A549 (cell line): ENCODE data around the gene ASIC5.

Source experiments
- CBX2 ChIP-seq: fragments of 200-600 bp; sonication (generic); IDR thresholded peaks from 2 replicates; pipeline ENCODE4 v1.6.1; 2016; ENCODE audit warnings: low read depth, mild to moderate bottlenecking, borderline replicate concordance
- EHMT2 ChIP-seq: fragments of 200-600 bp; sonication (generic); IDR thresholded peaks from 2 replicates; pipeline ENCODE4 v1.6.1; 2016; ENCODE audit warnings: antibody characterized with exemption, low read depth, mild to moderate bottlenecking, moderate library complexity
- FOSL2 ChIP-seq, 2 experiments: fragments of 450-650 bp in 1 of 2; fragments of >200 bp in 1 of 2; sonication (Bioruptor Twin) in 1 of 2; formaldehyde crosslinking; IDR thresholded peaks; 2 replicates each; pipeline versions ENCODE4 v1.5.0 to v1.6.1; 2016 to 2020; ENCODE audit warnings: mild to moderate bottlenecking in 1 of 2, moderate library complexity in 1 of 2
- FOXS1 ChIP-seq: fragments of 250-450 bp; sonication (Bioruptor Pico); IDR thresholded peaks from 2 replicates; pipeline ENCODE4 v1.5.0; 2020; ENCODE audit warnings: mild to moderate bottlenecking, moderate library complexity
- HDAC2 ChIP-seq: fragments of 200-600 bp; sonication (generic); IDR thresholded peaks from 2 replicates; pipeline ENCODE4 v1.6.1; 2016
- JUNB ChIP-seq: fragments of >200 bp; sonication (Bioruptor Twin); formaldehyde crosslinking; IDR thresholded peaks from 2 replicates; pipeline ENCODE4 v1.6.1; 2016
- KDM1A ChIP-seq: fragments of 200-600 bp; sonication (generic); IDR thresholded peaks from 2 replicates; pipeline ENCODE4 v1.6.1; 2016; ENCODE audit warnings: low read depth, mild to moderate bottlenecking
- NFE2L2 ChIP-seq: fragments of 150-350 bp; conservative IDR thresholded peaks from 2 replicates; pipeline ENCODE4 v1.6.1; 2014; ENCODE audit warnings: low read length
- POLR2A ChIP-seq: IDR thresholded peaks from 2 replicates; pipeline ENCODE4 v1.6.1; 2012; ENCODE audit warnings: mild to moderate bottlenecking, low read length
- TF ChIP-seq, protein P1 (sequence below): fragments of >200 bp; sonication (Bioruptor Twin); formaldehyde crosslinking; IDR thresholded peaks from 3 replicates; pipeline ENCODE4 v1.5.1; 2016

DNA sequence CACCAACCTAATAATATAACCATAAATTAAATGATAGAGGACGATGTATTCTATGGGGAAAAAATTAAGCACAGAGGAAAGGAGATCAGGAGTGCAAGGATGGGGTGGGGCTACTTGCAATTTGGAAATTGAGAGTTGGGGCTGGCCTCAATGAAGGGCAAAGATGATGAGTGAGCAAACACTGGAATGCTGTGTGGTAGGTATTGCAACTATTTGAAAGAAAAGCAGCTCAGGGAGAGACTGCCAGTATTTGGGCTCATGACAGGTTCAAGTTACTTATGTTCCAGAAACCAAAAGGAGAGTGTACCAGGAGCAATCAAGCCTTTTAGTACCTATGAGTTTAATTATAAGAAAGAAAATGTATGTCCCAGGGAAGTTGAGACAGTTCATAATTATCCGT lies 47.4 kb downstream of the ASIC5 start:
- TF ChIP-seq NFE2L2 = no peak
- no peak for TF ChIP-seq FOXS1 (CRISPR knock-in tag)
- TF ChIP-seq, protein P1, sequence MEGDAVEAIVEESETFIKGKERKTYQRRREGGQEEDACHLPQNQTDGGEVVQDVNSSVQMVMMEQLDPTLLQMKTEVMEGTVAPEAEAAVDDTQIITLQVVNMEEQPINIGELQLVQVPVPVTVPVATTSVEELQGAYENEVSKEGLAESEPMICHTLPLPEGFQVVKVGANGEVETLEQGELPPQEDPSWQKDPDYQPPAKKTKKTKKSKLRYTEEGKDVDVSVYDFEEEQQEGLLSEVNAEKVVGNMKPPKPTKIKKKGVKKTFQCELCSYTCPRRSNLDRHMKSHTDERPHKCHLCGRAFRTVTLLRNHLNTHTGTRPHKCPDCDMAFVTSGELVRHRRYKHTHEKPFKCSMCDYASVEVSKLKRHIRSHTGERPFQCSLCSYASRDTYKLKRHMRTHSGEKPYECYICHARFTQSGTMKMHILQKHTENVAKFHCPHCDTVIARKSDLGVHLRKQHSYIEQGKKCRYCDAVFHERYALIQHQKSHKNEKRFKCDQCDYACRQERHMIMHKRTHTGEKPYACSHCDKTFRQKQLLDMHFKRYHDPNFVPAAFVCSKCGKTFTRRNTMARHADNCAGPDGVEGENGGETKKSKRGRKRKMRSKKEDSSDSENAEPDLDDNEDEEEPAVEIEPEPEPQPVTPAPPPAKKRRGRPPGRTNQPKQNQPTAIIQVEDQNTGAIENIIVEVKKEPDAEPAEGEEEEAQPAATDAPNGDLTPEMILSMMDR = no peak
- no peak for TF ChIP-seq POLR2A
- TF ChIP-seq JUNB = no peak
- no peak for TF ChIP-seq KDM1A
- no peak for TF ChIP-seq FOSL2 (IDR thresholded peaks at IDR 0.05)
- no peak for TF ChIP-seq FOSL2 (CRISPR knock-in tag; IDR thresholded peaks at IDR 0.05)
- no peak for TF ChIP-seq CBX2
- no peak for TF ChIP-seq HDAC2
- no peak for TF ChIP-seq EHMT2
